Measurements from ENCODE around the gene ZNF514.
"Not testable (repeated sequence)": the region's sequence is repeated elsewhere in the genome, so short reads cannot be mapped to it uniquely, and the experiment has no call there.

Gene ZNF514

DNA sequence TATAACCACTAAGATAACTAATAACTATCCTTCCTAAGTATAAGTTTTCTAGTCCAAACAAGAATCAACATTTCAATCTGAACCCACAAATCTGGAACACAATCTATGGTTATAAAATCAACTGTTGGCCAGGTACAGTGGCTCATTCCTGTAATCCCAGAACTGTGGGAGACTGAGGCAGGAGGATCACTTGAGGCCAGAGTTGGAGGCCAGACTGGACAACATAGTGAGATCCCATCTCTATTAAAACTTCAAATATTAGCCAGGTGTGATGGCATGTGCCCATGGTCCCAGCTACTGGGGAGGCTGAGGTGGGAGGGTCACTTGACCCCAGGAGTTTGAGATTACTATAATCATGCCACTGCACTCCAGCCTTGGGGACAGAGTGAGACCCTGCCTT is 49.3 kb downstream of the ZNF514 start:
- DNase-seq (ENCODE audit: low read depth), result no peak
- H3K4me3 ChIP-seq (ENCODE audit: low read length), result no peak overlapping the region
- TF ChIP-seq, protein P1, sequence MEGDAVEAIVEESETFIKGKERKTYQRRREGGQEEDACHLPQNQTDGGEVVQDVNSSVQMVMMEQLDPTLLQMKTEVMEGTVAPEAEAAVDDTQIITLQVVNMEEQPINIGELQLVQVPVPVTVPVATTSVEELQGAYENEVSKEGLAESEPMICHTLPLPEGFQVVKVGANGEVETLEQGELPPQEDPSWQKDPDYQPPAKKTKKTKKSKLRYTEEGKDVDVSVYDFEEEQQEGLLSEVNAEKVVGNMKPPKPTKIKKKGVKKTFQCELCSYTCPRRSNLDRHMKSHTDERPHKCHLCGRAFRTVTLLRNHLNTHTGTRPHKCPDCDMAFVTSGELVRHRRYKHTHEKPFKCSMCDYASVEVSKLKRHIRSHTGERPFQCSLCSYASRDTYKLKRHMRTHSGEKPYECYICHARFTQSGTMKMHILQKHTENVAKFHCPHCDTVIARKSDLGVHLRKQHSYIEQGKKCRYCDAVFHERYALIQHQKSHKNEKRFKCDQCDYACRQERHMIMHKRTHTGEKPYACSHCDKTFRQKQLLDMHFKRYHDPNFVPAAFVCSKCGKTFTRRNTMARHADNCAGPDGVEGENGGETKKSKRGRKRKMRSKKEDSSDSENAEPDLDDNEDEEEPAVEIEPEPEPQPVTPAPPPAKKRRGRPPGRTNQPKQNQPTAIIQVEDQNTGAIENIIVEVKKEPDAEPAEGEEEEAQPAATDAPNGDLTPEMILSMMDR (conservative IDR thresholded peaks at IDR 0.05; ENCODE audit: low read length), result no peak

DNA sequence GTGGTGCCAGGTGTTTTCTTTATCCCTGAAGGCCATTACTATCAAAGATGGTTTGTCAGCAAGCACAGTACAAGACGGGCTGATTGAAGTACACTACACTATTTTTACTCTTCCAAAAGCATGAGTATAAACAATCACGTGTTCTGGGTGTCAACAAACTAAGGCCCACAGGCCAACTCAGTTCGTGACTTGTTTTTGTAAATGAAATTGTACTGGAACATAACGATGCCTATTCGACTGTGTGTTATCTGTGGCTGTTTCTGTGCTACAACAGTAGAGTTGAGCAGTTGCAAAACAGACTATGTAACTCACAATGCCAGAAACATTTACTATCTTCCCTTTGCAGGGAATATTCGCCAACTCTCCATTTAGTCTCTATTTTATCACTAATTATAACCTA is 50.4 kb downstream of the ZNF514 start:
- TF ChIP-seq, protein P1 (conservative IDR thresholded peaks at IDR 0.05; ENCODE audit: low read length), result no peak
- H3K4me3 ChIP-seq (ENCODE audit: low read length), result no peak overlapping the region
- DNase-seq (ENCODE audit: low read depth), result no peak

DNA sequence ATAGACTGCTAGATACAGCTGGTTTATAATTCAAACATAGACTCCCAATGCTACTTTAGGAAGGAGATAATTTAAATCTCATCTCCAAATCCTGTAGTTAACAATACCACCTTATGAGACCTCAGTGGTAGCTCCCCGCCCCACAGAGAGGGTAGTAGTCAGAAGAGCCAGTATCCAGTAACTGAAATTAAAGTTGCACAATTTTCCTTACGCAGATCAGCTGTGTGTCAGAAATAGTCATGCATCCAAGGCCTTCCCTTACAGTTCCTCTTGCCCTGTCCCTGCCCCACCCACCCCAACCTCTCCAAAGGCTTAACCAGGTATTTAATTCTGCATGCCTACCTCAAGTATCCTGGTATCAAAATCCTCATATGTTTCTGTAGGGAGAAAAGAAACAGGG is 53.6 kb downstream of the ZNF514 start:
- no peak for DNase-seq (ENCODE audit: low read depth)
- TF ChIP-seq, protein P1 (conservative IDR thresholded peaks at IDR 0.05; ENCODE audit: low read length), result no peak
- no peak overlapping the region for H3K4me3 ChIP-seq (ENCODE audit: low read length)

DNA sequence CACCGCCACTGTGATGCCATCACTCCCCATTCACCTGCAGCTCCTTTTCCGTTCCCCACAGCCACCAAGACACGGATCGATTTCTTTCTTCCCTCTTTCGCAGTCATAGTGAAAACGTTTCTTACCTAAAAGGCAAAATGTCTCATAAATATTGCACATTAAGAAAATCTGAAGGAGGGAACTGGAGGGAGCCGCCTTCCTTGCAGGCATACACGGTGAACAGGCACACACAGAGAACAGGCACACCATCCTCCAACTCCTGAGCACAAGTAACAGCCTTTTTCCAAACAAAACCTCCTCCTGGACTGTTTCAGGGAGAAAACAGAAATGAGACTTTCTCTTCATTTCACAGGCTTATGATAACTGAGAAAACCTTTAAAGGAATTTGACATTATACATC is 55.0 kb downstream of the ZNF514 start:
- no peak for DNase-seq (ENCODE audit: low read depth)
- TF ChIP-seq, protein P1 (conservative IDR thresholded peaks at IDR 0.05; ENCODE audit: low read length), result no peak
- no peak overlapping the region for H3K4me3 ChIP-seq (ENCODE audit: low read length)

DNA sequence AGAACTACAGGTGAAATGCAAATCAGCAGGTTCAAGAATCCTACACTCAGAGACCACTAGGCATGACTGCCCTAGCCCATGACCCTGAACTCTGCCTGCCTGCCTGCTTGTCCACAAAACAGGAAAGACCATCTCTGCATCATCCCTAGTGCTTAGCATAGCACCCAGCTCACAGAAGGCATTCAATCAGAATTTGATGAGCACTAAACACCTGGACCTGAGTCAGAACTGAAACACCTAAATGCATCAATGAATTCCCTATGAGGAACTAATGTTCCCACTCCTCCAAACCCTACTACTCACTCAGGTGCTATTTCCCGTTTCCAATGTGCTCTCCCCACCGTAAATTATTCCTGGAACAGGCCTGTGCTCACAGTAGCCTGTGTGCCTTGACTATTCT is 59.7 kb downstream of the ZNF514 start:
- TF ChIP-seq, protein P1 (conservative IDR thresholded peaks at IDR 0.05; ENCODE audit: low read length), result no peak
- DNase-seq (ENCODE audit: low read depth), result no peak

DNA sequence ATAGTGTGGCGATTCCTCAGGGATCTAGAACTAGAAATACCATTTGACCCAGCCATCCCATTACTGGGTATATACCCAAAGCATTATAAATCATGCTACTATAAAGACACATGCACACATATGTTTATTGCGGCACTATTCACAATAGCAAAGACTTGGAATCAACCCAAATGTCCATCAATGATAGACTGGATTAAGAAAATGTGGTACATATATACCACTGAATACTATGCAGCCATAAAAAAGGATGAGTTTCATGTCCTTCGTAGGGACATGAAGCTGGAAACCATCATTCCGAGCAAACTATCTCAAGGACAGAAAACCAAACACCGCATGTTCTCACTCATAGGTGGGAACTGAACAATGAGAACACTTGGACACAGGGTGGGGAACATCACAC is 61.4 kb downstream of the ZNF514 start:
- not testable (repeated sequence) for DNase-seq (ENCODE audit: low read depth); H3K4me3 ChIP-seq (ENCODE audit: low read length)

More for the DNA sequence above, 59.7 kb downstream of the ZNF514 start:
- no peak overlapping the region for H3K4me3 ChIP-seq (ENCODE audit: low read length)

All from AG10803 (cell line).